ENCODE data around the gene RNASE4. TPM values are rescaled to one million over a fixed set of nuclear protein-coding genes. Genes with fewer than 3 reads are reported as not detected.
"Not testable (repeated sequence)": the region's sequence is repeated elsewhere in the genome, so short reads cannot be mapped to it uniquely, and the experiment has no call there.

The RNASE4 gene
- total RNA-seq, 2 experiments from 2014 or later: 0.35 to 0.68 TPM

DNA sequence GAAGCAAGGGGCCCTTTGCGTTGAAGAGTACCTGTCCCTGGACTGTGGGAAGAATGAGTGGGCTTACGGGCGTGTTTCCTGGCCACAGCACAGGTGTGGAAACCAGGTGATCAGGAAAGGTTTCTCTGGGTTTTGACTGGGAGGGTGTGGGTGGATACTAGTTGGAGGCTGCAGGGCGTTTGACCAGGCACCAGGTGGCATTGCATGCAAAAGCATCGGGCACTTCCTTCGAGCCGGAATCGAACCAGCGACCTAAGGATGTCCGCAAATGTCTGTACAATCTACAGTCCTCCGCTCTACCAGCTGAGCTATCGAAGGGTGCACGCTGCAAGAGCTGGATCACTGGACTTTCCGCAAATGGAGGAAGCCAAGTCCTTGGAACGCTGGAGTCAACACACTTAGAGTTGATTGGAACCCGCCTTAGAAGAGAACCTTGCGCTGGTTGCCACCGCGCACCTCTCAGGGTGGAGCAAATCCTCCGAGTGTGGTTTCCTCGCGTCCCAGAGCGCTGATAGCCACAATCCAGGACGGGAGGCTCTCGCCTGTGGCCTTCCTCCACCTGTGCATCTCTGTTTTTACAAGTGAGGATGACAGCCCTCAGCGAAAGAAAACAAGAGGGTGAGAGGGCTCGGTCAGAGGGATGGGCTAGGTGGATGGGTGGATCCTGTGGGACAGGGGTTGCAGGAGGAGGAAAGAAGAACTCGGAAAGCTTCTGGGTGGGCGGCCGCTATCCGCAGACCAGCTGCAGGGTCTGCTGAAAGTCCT is 21.2 kb upstream of the RNASE4 start:
- Mint-ChIP-seq H3K9me3 (no peaks in the 10 kb centered on the region), H3K27me3 (peaks cover 54% of the 10 kb centered on the region), H3K4me1 (peaks cover 21% of the 10 kb centered on the region), H3K36me3 (no peaks in the 10 kb centered on the region), H3K27ac (peak overlapping the region; percentile 52), H3K4me3 (peak overlapping the region; percentile 75)
- peak; percentile 79 for DNase-seq

DNA sequence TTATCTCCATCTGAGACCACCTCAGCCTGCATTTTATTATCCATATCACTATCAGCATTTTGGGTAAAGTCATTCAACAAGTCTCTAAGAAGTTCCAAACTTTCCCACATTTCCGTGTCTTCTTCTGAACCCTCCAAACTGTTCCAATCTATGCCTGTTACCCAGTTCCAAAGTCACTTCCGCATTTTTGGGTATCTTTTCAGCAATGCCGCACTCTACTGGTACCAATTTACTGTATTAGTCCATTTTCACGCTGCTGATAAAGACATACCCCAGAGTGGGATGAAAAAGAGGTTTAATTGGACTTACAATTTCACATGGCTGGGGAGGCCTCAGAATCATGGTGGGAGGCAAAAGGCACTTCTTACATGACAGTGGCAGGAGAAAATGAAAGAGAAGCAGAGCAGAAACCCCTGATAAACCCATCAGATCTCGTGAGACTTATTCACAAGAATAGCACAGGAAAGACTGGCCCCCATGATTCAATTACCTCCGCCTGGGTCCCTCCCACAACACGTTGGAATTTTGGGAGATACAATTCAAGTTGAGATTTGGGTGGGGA is 17.9 kb upstream of the RNASE4 start:
- not testable (repeated sequence) for DNase-seq, H3K27ac Mint-ChIP-seq, H3K9me3 Mint-ChIP-seq, H3K4me3 Mint-ChIP-seq, H3K36me3 Mint-ChIP-seq
- Mint-ChIP-seq H3K27me3 (peaks cover 30% of the 10 kb centered on the region), H3K4me1 (peaks cover 25% of the 10 kb centered on the region)

DNA sequence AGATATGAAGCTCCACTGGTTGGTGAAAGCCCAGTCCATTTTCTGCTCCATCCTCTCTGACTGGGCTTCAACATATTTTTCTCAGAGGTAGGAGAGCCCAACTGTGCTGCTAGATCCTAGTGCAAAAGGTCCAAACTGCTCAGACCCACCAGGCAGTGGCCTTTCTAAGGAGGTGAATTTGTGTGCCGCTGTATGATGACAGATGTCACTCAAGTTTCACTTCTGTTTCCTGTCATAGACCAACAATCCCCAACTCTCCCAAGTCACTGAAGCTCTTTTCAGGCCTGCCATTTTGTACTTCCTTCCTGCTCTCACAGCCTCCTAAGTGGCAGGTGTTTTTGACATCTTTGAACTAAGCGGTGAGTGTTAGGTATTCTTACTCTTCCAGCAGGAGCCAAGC is 16.4 kb upstream of the RNASE4 start:
- peaks cover 20% of the 10 kb centered on the region for H3K27me3 Mint-ChIP-seq
- H3K36me3 Mint-ChIP-seq: peaks cover 2% of the 10 kb centered on the region
- H3K4me3 Mint-ChIP-seq: peak overlapping the region; percentile 22
- peaks cover 23% of the 10 kb centered on the region for H3K4me1 Mint-ChIP-seq
- peak; percentile 14 for DNase-seq
- H3K27ac Mint-ChIP-seq: peak overlapping the region; percentile 83
- peaks cover 2% of the 10 kb centered on the region for H3K9me3 Mint-ChIP-seq

DNA sequence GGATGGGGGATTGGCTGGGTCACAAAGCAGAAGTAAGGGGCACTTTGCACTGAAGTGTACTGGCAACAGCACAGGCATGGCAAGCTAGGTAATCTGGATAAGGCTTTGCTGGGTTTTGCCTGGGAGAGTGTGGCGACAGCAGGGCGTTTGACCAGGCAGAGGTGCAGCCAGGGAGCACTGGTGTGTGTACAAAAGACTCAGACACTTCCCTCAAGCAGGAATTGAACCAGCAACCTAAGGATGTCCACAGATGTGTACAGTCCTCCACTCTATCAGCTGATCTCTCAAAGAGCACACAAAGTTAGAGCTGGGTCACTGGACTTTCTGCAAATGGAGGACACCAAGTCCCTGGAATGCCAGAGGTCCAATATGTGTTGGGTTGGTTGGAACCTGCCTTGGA is 15.4 kb upstream of the RNASE4 start:
- Mint-ChIP-seq H3K4me1 (peaks cover 15% of the 10 kb centered on the region), H3K27me3 (peaks cover 11% of the 10 kb centered on the region), H3K9me3 (peaks cover 2% of the 10 kb centered on the region), H3K4me3 (no peak overlapping the region), H3K36me3 (peaks cover 2% of the 10 kb centered on the region), H3K27ac (no peak overlapping the region)
- no peak for DNase-seq

DNA sequence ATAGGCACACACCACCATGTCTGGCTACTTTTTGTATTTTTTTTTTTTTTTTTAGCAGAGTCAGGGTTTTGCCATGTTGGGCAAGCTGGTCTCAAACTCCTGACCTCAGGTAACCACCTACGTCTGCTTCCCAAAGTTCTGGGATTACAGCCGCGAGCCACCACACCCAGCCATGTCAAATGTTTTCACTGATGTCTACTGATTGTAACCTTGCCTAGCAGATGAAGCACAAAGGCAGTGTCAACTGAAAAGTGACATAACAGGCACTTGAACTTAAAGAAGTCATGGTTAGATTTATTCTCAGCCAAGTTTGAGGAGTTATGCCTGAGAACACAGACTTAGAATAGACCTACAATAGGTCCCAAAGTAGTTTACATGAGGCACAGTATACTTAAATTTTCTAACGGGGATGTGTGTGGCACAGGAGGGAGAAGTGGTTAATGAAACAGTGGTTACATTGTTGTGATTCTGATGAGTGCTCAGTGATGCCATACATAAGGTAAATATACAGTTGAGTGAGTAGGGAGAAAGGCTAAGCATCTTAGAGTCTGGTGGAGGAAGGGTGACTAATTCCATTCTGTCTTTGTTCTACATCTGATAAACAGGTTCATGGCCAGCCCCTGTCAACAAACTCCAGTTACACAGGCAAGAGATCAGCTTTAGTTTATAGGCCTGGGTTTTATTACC is 12.6 kb upstream of the RNASE4 start:
- Mint-ChIP-seq H3K4me1 (peaks cover 20% of the 10 kb centered on the region), H3K27me3 (no peaks in the 10 kb centered on the region), H3K4me3 (no peak overlapping the region), H3K27ac (no peak overlapping the region), H3K9me3 (peaks cover 2% of the 10 kb centered on the region), H3K36me3 (peaks cover 2% of the 10 kb centered on the region)
- no peak for DNase-seq

DNA sequence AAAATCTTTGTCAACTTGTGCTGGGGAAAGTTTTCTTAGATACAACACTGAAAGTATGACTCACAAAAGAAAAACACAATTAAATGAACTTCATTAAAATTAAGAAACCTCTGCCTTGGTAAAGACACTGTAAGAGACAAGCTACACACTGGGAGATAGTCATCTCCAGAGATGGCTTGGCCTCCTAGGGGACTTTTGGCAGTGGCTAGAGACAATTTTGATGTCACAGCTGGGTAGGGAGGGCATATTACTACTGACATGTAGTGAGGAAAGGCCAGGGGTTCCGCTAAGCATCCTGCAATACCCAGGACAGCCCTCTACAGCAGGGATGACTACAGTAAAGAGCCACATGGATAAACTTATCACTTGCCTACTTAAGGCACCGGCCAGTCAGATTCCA is 8.7 kb upstream of the RNASE4 start:
- H3K27me3 Mint-ChIP-seq: no peaks in the 10 kb centered on the region
- peaks cover 16% of the 10 kb centered on the region for H3K4me1 Mint-ChIP-seq
- no peaks in the 10 kb centered on the region for H3K9me3 Mint-ChIP-seq
- no peak overlapping the region for H3K4me3 Mint-ChIP-seq
- H3K36me3 Mint-ChIP-seq: no peaks in the 10 kb centered on the region
- DNase-seq: no peak
- peak overlapping the region; percentile 17 for H3K27ac Mint-ChIP-seq

DNA sequence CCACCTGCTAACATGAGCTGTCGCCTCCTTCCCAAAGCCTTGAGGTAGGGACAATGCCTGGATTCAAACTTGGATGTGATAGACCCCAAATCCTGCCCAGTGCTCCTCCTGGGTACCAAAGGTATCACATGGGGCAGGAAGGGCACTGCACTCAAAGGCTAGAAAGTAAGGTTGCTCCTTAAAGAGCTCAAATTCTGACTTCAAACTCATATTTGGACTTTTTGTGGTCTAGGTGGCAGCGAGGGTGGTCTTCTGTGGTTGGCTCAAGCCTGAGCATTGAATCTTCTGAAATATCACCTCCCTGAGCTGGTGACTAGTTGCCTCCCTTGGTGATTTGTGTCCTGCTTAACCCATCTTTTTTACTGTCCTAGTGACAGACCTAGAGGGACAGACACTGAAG is 8.3 kb upstream of the RNASE4 start:
- no peak overlapping the region for H3K27ac Mint-ChIP-seq
- peaks cover 20% of the 10 kb centered on the region for H3K4me1 Mint-ChIP-seq
- H3K36me3 Mint-ChIP-seq: no peaks in the 10 kb centered on the region
- no peaks in the 10 kb centered on the region for H3K27me3 Mint-ChIP-seq
- H3K9me3 Mint-ChIP-seq: no peaks in the 10 kb centered on the region
- DNase-seq: no peak
- H3K4me3 Mint-ChIP-seq: no peak overlapping the region

DNA sequence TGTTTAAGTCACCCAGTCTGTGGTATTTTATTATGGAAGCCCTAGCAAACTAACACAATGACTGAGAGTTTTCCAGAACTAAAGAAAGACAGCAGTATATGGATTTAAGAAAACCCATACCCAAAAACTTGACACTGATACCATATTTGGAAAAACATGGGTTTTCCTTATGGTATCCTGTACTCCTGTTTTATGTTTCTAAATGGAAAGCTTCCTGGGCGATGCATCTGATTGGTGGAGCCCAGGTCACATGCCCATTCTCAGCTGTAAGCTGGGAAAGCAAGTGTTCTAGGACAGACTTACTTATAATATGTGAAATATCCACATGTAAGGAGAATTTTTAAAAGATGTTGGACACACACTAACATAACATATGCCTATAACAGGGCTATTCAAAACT is 4.5 kb upstream of the RNASE4 start:
- DNase-seq: no peak
- Mint-ChIP-seq H3K4me1 (peaks cover 31% of the 10 kb centered on the region), H3K4me3 (no peak overlapping the region), H3K9me3 (no peaks in the 10 kb centered on the region), H3K27me3 (peaks cover 5% of the 10 kb centered on the region), H3K36me3 (peaks cover 1% of the 10 kb centered on the region), H3K27ac (no peak overlapping the region)

DNA sequence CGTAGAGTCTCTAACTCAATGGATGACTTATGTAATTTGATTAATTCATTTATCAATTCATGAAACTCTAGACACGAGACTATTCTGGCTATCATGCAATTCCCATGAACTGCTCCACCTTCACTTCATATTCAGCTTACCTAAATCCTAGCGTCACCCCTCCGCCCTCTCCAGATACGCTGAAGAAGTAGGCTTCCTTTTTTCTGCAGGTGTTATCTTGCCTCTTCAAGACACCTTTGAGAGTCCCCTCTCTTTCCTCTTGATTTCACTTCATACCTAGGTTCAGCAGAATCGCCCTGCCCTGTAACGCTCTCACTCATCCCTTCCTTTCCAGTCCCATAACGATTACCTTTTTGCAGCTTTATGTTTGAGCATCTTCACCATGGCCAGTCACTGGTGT is 4.0 kb upstream of the RNASE4 start:
- no peak overlapping the region for H3K4me3 Mint-ChIP-seq
- no peaks in the 10 kb centered on the region for H3K9me3 Mint-ChIP-seq
- peaks cover 1% of the 10 kb centered on the region for H3K36me3 Mint-ChIP-seq
- peaks cover 34% of the 10 kb centered on the region for H3K4me1 Mint-ChIP-seq
- peaks cover 5% of the 10 kb centered on the region for H3K27me3 Mint-ChIP-seq
- DNase-seq: no peak
- H3K27ac Mint-ChIP-seq: no peak overlapping the region

DNA sequence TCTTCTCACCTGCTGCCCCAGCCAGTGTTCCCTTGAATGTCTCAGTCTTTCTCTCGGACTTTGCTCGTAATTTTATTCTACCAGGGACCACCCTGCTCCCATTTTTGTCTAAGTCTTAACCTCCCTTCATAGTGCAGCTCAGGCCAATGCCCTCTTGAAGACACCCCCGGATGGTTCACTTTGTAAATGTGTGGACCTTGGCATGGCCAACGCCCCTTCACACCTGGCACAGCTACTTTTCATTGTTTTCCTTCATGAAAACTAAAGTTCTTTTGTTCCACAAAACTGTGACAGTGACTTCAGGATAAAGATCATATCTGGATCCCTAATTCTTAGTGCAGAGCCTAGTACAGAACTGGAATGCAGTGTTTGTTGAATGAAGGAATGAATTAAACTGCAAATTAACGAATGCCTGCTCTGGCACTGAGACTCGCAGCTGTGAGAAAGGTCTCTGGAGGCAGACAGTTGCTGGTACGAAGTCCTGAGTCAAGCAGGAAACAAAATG is 3.5 kb upstream of the RNASE4 start:
- no peaks in the 10 kb centered on the region for H3K9me3 Mint-ChIP-seq
- DNase-seq: no peak
- peaks cover 5% of the 10 kb centered on the region for H3K27me3 Mint-ChIP-seq
- H3K36me3 Mint-ChIP-seq: peaks cover 1% of the 10 kb centered on the region
- no peak overlapping the region for H3K4me3 Mint-ChIP-seq
- no peak overlapping the region for H3K27ac Mint-ChIP-seq
- H3K4me1 Mint-ChIP-seq: peaks cover 31% of the 10 kb centered on the region

DNA sequence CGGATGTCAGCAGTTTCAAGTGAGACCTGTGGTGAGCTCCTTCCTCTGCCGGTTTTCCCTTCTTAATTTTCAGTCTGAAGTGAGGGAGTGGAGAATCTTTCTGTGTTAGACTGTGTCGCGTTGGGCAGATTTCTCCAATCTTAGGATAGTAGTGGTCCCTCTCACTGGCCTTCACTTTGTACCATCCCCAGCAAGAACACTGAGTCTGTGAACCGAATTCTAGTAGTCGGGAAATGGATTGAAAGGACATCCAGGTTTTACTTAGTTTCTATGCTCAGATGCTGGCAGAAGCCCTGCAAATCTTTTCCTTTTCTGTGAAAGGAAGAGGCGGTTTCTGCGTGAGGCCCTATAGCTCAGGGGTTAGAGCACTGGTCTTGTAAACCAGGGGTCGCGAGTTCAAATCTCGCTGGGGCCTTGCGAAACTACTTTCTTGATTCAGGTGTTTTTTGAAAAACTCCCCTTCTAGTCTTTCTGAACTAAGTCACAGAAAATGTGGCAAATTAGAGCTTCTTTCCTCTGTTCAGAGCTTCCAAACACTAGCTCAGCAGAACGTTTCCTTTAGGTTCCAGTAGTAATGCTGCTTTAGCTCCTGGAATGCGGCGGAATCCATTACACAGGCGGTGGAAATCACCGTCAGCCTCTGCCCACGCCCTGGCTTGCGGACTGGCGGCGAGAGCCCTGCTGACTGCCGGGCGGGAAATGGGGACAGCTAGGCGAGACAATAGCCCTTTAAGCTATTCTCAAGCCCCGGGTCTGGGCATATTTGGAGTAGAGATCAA is 2.8 kb upstream of the RNASE4 start:
- H3K9me3 Mint-ChIP-seq: no peaks in the 10 kb centered on the region
- peaks cover 1% of the 10 kb centered on the region for H3K36me3 Mint-ChIP-seq
- H3K4me3 Mint-ChIP-seq: no peak overlapping the region
- H3K27ac Mint-ChIP-seq: no peak overlapping the region
- peak; percentile 82 for DNase-seq
- peaks cover 5% of the 10 kb centered on the region for H3K27me3 Mint-ChIP-seq
- H3K4me1 Mint-ChIP-seq: peaks cover 27% of the 10 kb centered on the region

DNA sequence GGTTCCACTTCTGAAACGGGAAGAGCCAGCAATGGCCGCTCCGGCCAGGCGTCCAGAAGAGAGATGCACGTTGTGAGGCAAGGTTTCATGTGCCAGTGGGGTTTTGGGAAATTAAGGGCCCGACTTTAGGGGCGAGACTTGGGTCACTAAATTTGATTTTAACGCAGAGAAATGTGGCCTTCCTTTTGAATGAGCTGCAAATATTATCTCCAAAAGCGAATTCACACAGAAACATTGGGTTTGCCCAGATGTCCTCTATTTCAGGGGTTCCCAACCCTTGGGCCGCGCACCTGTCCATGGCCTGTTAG is 2.3 kb upstream of the RNASE4 start:
- Mint-ChIP-seq H3K4me3 (no peak overlapping the region), H3K9me3 (no peaks in the 10 kb centered on the region), H3K4me1 (peaks cover 27% of the 10 kb centered on the region), H3K27me3 (peaks cover 5% of the 10 kb centered on the region), H3K27ac (no peak overlapping the region), H3K36me3 (peaks cover 1% of the 10 kb centered on the region)
- no peak for DNase-seq

DNA sequence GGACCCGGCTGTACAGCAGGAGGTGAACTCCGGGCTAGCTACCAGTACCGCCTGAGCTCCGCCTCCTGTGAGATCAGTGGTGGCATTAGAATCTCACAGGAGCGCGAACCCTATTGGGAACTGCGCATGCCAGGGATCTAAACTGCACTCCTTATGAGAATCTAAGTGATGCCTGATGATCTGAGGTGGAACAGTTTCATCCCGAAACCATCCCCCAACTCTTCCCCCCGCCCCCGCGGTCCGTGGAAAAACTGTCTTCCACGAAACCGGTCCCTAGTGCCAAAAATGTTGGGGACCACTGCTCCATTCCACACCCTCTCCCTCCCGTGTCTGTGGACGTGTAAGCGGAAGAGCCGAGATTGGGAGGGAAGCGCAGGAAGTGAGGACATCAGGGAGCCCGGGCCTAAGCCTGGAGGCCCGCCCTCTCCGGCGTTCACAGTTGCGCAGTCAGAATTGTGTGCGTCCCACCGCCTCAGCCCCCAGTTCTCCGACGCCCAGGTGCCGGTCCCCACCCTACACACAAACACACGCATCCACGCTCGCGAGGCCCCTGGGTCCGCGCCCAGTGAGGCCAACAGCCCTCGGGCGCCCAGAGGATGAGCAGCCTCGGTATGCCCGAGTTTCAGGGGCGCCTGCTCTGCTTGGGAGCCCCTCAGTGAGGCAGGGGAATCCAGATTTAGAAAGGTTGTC is 1.8 kb upstream of the RNASE4 start:
- Mint-ChIP-seq H3K4me1 (peaks cover 27% of the 10 kb centered on the region), H3K27me3 (peaks cover 5% of the 10 kb centered on the region), H3K27ac (no peak overlapping the region), H3K9me3 (no peaks in the 10 kb centered on the region), H3K4me3 (no peak overlapping the region), H3K36me3 (peaks cover 1% of the 10 kb centered on the region)
- peak; percentile 84 for DNase-seq

DNA sequence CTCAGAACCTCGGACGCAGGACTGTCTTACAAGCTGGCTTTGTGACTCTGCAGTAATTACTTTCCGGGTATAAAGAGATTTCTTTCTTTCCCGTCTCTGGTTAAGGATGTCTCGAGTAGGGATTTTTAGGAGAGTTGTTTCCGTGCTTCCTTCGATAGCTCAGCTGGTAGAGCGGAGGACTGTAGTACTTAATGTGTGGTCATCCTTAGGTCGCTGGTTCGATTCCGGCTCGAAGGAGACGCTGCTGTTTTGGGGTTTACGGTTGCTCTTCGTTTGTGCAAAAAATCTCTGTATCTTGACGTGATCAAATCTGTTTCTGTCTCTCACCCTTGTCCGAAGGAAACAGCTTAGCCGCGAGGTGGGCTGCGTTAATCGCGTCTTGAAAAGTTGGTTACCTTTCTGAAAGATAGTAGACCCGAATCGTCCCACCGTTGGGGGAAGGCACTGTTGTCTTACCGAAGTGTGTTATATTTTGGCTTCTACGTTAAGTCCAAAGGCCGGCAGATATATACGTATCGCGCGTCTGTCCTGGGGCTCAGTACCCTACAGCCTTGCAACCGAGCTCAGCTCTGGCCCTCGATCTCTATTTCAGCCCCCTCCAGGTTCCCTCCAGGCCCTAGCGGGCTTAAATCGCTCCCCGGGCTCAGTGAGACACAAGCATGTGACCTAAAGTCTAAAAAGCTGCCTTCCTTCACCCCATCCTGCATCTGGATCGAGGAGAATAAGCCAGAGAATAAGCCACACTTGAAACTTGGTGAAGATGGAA is 1.1 kb upstream of the RNASE4 start:
- DNase-seq: peak; percentile 78
- Mint-ChIP-seq H3K27me3 (peaks cover 5% of the 10 kb centered on the region), H3K36me3 (peaks cover 1% of the 10 kb centered on the region), H3K27ac (no peak overlapping the region), H3K4me3 (no peak overlapping the region), H3K9me3 (no peaks in the 10 kb centered on the region), H3K4me1 (peaks cover 27% of the 10 kb centered on the region)
